Measurements from ENCODE around the gene CPLX4. TPM values are rescaled to one million over a fixed set of nuclear protein-coding genes. Genes with fewer than 3 reads are reported as not detected.
A peak's percentile ranks its signal among the peaks of the same experiment; 100 is the strongest.

Gene CPLX4
- total RNA-seq, 1 experiment from 2014 or later: not detected

DNA sequence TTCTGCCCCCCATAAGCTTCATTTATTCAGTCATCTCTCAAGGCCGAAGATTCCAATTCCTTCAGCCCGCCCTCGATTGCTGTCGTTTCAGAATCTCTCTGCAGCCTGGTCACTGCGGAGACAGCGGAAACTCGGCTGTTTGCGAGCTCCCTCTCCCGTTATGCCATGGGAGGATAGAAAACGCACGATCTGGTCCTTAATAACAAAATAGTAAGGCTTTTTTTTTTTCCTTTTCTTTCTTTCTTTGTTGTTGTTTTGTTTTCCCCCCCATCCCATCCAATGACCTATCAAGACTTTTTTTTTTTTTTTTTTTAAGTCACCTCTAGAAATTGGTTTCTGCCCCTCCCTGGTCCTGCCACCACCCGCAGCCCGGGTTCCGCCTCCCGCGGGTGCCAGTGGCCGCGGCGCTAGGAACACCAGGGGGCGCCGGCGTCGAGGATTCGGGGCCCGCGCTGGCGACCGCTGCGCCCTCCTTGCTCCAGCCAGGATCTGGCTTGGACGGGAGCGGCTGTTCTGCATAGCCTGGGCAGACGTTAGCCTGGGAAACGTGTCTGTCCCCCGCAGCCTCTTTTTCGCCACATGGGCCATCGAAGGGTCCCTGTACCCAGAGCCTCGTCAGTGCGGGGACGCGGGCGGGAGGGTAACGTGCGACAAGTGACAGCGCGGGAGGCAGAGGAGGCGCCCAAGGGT, 10.1 kb downstream of the CPLX4 start:
- DNase-seq (ENCODE audit: low spot score): peak; percentile 59

DNA sequence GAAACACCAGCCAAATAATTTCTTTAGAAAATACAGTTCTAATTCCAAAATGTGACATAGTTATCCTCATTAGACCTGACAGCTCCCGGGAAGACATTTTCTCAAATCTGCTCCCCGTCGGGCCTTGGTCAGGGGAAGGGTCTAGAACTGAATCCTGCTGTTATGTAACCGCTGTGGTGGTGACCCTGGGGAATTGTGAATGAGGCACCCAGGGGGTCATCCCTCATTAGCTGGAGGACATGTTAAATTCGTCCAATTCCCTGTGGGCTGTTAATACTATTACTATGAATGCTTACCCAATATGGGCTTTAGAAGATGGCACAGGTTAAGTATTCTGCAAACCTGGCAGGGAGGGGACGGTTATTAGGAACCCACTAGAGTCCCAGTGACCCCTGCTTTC, 11.8 kb downstream of the CPLX4 start:
- no peak for DNase-seq (ENCODE audit: low spot score)

DNA sequence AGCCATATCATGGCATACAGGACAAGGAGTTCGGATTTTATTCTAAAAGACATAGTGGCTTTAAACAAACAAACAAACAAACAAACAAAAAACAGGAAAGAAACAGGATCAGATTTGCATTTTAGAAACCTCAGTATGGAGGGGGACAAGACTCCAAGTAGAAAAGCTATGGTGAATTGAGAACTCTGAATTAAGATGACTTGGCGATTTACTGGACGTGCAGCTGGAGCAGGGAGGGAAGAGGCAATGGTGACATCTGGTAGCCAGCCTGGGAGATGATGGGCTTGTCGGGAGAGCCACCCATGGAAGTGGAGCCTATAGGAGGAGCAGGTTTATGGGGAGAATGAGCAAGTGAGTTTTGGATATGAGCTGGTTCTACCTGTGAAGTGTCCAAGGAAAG, 13.2 kb downstream of the CPLX4 start:
- DNase-seq (ENCODE audit: low spot score): no peak

DNA sequence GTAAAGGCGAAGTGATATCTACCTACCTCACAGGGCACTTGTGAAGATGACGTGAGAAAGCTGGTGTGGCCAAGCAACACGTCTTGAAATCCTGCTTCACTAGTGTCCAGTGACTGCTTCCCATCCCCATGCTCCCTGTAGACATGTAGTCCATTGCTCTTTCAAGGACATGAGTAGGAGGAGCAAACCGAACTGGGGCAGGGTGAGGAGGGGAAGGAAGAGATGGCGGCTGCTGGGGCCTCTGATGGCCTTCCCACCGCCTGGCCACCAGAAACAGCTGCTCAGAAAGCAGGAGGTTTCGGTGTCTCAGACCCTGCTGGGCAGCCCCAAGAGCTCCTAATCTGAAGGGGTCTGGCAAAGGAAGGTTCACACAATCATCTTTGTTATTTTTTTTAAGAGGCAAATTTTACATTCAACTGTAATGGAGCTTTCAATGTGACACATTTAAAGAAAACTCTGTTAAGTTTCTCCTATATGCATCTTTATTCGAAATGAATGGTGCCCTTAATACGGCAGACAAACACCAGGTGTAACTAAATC, 14.7 kb downstream of the CPLX4 start:
- DNase-seq (ENCODE audit: low spot score): no peak

DNA sequence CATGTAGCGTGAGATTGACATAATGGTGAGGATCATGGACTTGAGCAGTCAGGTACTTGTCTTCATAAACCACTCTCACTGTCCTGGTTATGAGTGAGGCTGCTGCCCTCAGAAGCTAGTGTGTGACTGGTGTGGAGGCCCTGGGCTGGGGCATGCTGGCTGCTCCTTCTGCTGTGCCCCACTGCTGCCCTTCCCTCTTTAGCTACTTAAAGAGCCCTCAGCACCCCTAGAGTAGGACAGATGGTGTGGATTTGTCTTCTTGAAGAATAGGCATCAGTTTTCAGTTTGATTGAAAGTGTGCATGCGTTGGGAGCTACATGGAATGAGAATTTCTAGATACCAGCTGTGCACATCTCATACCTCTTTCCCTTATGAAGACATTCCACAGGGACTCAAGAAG, 15.4 kb downstream of the CPLX4 start:
- no peak for DNase-seq (ENCODE audit: low spot score)

DNA sequence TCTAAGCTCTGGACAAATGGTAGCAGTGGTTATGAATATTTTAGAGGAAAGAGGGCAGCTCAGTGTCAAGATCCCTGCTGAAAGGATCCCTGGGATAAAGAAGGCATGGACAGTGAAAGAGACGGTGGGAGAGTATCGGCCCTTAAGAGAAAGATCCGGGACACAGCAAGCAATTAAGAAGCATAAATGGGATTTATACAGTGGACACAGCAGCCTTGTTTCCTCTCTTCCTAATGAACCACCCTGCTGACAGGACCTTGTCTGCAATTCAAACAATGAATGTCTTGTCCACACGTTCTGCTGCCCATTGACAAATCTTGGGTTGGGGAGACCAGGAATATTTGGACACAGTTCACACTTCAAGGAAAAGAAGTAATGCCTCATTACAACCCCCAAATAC, 16.5 kb downstream of the CPLX4 start:
- DNase-seq (ENCODE audit: low spot score): no peak

DNA sequence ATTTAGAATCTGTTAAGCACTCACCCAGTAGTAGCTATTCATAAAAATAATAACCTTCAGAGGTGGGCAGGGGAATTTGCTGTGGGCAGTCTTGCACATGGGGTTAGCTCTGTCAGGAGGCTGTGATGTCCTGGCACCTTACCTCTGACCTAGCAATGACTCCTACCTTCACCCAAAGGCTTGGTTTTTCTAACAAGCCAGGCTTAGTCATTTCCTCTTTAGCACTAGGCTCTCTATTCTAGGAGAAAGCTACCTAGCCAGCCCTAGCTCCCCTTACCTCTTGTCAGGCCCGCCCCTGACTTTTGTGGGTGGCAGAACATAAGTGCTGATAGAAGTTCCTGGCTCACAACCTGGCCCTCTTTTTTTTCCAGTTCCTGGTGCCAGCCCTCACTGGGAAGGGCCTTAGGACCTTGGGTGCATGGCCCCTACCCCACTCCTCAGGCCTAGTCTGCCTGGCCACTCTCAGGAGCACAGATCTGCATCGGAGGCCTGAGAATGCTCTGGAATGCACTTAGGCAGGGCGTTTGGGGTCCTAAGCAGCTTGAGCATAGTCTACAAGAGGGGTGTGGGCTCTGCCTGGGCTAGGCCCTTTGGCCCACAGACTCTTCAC, 17.7 kb downstream of the CPLX4 start:
- peak; percentile 50 for DNase-seq (ENCODE audit: low spot score)

DNA sequence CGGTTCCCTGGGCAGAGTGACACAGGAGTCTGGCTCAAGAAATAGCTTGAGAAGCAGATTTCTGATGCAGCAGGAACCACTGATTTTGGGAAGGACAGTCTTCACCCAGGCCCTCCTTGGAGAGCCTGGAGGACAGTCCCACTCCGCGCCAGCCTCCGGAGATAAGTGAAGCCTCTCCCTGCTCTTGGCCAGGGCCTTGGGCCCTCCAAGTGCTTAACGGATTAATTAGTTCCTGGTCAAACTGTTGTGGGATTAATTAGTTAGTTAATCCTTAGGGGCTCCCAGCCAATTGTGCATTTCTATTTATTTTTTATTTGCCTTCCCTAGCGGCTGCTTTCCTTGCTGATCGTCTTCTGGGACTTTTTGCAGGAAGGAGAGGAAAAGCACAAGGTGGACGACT, 19.6 kb downstream of the CPLX4 start:
- no peak for DNase-seq (ENCODE audit: low spot score)

DNA sequence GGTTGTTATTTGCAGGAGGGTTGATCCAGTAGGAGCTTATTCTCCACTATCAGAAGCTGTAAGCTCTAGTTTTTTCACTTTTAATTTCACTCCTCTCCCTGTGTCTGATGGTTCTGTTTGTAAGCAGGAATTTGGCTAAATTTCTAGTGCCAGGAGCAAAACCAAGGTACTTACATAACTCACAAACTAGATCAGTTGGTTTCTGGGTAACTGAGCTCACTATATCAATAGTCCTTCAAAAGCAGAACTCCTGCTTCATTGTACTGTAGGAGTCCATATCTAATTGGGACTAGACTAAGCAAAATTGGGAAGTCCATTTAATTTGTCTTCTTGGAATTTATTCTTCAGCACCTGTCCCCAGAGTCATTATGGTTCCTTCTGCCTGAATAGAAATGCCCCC, 25.1 kb downstream of the CPLX4 start:
- DNase-seq (ENCODE audit: low spot score): no peak

DNA sequence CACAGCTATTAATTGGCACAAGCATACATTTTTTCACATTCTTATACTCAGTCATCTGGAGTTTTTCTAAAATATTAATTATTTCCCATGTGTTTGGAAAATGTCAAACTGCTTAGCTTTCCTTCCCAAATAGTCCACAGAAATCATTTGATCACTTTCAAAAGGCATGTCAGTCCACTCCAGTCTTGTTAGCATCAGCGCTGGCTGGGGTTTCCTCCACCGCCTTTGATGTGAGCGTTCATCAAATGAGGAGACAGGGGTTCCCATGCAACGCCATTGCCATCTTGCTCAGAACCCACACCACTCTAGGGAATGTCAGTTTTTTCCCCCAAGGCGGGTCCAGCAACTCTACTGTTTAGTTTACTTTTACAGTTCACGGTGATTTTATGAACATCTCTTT, 32.1 kb downstream of the CPLX4 start:
- no peak for DNase-seq (ENCODE audit: low spot score)

DNA sequence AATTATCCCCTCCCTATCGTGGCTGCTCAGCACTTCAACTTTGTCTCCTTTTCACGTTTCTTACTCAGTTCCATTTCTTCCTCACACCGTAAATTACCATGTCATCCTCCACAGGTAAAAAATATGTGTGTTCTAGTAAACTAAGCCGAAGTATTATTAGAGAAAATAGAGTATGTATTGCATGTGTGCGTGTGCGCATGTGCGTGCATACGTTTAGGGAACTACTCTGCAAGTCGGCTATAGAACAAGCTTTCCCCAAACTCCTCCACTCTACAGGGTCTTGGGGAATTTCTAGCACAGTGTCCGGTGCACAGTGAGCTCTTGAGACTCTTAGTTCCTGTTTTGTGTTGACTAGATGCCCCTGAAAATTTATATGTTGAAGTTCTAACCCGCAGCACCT, 36.1 kb downstream of the CPLX4 start:
- DNase-seq (ENCODE audit: low spot score): no peak

DNA sequence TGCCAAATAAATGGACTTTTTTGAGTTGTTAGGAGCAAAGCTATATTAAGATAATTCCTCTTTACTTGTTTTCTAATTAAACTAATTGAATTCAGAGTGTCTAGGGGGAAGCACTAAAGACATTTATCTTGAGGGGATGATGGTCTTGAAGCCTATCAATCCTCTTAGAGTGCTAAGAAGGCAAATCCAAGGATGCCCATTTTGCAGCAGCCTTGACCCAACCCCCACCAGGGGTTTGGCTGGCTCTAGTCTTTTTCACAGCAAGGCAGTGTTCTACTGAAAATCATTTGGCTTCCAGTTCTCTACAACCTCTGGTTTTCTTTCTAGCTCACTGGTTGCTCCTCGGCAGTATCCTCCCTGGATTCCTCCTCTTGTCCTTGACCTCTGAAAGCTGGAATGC, 38.7 kb downstream of the CPLX4 start:
- no peak for DNase-seq (ENCODE audit: low spot score)

DNA sequence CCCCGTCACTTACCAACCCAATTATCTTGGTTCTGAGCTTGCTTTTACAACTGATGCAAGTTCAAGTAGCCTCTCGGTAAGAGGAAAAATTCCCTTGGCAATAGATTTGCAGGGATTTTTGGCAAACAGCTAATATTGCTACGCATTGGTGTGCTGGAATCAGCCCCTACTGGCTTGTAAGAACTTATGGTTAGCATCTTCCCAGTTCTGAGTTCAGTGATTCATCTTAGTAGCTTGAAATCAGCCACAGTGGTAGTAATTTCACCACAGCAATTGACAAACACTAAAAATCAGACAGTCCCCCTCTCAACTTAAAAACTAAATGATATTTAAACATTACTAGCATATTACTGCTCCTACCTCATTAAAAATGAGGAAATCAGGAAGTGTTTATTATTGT, 39.3 kb downstream of the CPLX4 start:
- DNase-seq (ENCODE audit: low spot score): no peak

DNA sequence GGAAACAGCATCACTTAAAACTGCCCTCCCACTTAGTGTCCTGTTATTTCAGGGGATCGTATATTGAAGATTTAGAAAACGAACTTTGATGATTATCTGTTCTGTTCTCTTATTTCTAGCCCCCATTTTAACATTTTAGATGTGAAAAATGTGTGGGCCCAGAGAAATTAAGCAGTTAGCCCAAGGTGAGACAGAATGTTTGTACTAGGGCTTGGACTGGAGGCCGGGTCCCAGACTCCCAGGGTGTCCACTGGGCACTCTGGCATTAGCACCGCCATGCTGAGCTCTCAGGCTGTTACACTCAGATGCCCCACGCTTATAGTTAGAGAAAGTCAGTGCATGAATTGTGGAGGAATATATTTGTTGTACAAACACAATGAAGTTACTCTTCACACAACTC, 39.7 kb downstream of the CPLX4 start:
- DNase-seq (ENCODE audit: low spot score): no peak

DNA sequence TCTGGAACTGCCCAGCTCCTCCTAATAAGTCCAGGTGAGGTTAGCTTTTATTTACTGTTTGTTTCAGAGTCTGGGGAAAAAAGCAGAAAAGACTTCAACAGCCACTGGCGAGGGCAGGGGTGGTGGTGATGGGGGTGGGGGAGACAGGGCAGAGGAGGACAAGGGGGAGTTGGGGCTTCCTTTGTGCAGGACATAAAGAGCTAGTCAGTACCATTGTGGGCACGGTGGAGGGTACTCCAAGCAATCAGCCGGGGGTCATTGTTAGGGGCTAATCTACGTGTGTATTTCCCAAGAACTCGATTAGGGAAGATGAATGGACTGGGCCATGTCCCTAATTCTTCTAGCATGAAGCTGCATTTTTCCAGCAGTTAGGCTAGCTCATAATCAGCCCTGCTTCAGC, 42.4 kb downstream of the CPLX4 start:
- DNase-seq (ENCODE audit: low spot score): no peak

DNA sequence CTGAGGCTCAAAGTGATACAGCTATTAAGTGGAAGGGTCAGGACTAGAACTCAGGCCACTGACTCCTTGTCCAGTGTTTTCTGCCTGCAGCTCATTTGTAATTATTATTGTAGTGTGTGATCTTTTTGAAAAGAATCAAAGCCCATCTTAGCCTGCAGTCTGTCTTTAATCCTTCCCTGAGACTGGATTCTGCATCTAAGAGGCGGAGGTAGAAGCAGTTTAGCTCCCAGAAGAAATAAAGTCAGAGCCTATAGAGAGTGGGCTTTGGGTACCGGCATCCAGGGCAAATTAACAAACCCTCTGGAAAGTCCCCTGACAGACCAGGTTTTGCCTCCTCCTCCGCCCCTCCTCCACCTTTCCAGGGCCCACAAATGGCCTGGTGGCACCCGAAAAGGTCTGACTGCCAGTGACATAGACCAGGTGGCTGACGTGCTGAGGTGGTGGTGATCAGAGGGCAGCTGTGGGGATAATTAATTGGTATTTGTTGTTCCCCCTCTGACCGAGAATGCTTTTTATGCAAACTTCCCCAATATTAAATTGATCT, 43.0 kb downstream of the CPLX4 start:
- DNase-seq (ENCODE audit: low spot score): no peak

DNA sequence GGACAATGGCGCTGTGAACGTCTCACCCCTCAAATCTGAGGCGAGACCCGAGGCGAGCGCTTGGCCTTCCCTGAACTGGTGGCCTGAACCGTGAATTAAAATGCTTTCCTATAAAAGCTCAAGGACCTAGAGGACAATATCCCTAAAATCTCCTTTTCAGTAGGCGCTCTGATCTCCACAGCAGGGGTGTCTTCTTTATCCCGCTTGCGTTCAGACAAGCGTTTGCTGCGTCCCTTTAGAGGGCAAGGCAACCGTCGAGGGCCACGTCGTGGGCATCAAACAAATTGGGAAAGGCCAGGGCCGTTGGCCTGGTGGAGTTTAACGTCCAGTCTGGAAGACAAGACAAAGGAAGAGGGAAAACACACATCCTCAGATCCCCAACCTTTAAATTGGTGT, 43.9 kb downstream of the CPLX4 start:
- DNase-seq (ENCODE audit: low spot score): no peak

DNA sequence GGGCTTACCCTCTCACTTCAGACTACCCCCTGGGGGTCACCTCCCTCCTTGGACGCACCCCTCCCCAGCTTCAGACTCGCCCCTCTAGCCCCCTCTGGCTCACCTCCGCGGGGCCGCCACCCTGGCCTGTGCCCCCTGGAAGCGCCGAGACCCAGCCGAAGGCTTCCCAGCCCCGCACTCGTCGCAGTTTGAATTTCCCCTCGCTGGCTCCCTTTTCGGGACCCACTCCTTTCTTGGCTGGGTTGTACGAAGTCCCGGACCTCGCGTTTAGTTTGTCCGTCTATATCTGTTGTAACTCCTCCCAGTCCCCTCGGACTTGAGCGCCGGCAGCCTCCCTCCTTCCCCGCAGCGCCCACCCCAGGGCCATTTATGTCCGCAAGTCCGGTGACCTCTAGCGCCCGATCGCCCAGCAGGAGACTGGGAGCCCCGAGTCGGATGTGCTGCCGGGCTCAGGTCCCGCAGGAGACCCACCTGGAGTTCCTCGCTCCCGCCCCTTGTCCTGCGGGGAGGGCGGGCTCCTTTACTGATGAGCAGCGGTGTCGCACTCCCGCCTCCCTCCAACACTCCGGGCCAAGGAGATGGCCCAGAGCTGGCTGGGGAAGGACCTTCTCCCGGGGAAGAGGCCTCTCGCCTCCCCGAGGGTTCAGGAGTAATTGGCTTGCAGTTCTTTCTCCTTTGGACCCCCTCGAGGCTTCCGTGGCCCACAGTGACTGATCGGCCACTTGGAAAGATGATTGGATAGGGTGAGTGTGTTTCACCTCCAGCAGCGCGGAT, 44.5 kb downstream of the CPLX4 start:
- no peak for DNase-seq (ENCODE audit: low spot score)

DNA sequence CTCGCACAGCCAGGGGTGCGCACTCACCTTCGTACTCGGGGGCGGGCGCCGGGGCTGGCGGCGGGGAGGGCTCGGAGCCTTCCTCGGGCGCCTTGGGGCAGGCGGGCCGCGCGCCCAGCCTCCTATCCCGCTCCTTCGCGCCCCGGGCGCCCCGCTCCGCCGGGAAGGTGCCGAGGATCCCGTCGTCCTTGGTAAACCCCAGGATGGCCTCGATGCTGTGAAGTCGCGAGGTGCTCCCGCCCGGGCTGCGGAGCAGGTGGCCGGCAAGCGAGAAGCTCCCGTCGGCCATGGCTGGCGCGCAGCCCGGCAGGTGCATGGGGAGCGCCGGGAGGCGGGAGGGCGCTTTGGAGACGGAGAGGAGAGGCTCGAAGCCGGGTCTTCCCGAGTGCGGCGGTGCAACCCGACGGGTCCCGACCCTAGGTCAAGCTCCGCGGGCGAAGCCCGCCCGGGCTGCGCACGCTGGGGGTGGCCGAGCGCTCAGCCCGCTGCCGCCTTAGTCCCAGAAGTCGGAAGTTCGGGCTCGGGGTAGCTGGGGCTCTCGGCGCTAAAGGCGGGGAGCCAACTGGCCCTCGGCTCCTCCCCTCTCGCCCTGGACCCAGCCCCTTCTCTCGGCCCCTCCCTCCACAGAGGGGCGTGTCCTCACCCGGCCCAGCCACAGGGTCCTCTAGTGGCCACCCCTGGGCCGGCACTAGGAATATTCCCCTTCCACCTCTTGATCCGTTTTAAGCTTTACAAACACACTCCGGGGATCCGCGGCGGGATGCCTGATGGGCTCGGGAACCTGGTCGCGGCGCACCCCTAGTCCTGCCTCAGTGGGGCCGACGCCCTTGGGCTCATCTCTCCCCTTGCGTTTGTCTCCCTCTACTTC, 45.3 kb downstream of the CPLX4 start, which contains the start of gene RAX:
TSS of gene RAX (minus strand) at position 564 of the 868 bp plus-strand sequence. CDS start at position 316, 248 bp downstream.
- DNase-seq (ENCODE audit: low spot score): no peak

DNA sequence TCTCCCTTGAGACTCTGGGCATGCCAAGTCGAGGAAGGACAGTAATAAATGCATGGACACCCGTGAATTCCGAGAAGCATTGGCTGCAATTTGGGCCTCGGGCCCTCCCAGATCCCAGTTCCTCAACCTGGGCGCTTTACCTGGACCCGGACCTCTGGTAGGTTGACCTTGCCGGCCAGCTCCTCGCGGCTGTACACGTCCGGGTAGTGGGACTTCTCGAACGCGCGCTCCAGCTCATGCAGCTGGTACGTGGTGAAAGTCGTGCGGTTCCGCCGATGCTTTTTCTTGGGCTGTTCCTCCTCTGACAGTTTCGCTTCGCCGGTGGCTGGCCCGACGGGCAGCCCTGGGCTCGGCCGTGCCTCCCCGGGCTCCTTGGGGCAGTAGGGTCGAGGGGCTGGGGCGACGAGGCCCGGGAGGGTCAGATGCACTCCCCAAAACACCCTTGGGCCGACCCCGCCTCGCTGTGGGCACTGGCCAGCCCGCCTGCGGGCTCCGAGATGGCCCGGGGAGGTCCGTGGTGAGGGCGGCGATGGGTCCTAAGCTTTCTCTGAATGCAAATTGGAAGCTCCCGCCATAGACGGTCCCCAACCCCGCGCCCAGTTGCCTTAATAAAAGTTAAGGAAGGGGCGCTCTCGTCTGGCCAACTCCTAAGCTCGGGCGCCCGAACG, 46.1 kb downstream of the CPLX4 start:
- DNase-seq (ENCODE audit: low spot score): no peak
